HEK293 (cell line): ENCODE results near the gene FAM234A.

Source experiments
- CTCF ChIP-seq: fragments of 450-650 bp; formaldehyde crosslinking; IDR thresholded peaks from 2 replicates; pipeline ENCODE4 v1.5.1; 2016; ENCODE audit warnings: missing biosample characterization, missing genetic modification characterization
- MZF1 ChIP-seq: fragments of 450-650 bp; formaldehyde crosslinking; IDR thresholded peaks from 2 replicates; pipeline ENCODE4 v1.5.1; 2017; ENCODE audit warnings: missing biosample characterization, missing genetic modification characterization, borderline replicate concordance
- SP2 ChIP-seq: fragments of 450-650 bp; formaldehyde crosslinking; IDR thresholded peaks from 2 replicates; pipeline ENCODE4 v1.5.1; 2016; ENCODE audit warnings: missing biosample characterization, missing genetic modification characterization
- ZBTB10 ChIP-seq: fragments of 450-650 bp; formaldehyde crosslinking; IDR thresholded peaks from 2 replicates; pipeline ENCODE4 v1.5.1; 2016; ENCODE audit warnings: missing biosample characterization, missing genetic modification characterization
- ZNF580 ChIP-seq: fragments of 450-650 bp; formaldehyde crosslinking; IDR thresholded peaks from 2 replicates; pipeline ENCODE4 v1.5.1; 2016; ENCODE audit warnings: missing biosample characterization, missing genetic modification characterization
- ZSCAN18 ChIP-seq: fragments of 450-650 bp; formaldehyde crosslinking; IDR thresholded peaks from 2 replicates; pipeline ENCODE4 v1.5.1; 2016; ENCODE audit warnings: missing biosample characterization, missing genetic modification characterization

DNA sequence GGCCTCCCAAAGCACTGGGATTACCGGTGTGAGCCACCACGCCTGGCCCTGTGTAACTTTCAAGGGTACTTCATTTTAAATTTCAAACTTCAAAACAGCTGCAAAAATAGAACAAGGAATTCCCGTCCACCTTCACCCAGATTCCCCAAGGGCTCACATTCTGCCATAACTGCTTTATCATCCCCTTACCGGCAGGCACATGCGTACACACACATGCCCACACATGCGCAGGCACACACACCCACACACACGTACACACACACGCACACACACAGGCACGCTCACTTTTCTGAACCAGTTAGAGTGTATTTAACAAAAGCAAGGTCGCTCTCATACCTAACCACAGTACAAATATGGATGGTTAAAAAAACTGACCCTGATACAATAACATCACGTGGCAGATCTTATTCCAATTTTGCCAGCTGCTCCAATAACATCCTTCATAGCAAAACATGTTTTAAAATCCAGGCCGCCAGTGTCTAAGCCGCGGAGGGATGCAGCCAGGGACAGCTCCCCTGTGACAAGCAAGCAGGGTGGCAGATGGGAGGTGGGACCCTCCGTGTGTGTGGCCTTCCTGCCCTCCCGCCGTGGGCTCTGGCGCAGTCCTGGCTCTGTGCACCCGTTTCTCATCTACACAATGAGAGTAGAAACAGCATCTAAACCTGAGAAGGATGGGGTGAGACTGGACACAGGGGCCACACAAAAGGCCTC lies 71.5 kb downstream of the FAM234A start:
- TF ChIP-seq SP2 (tag by site-specific recombination) (no peak), ZSCAN18 (no peak), ZBTB10 (tag by site-specific recombination) (no peak), CTCF (tag by site-specific recombination) (no peak), MZF1 (tag by site-specific recombination) (no peak), ZNF580 (tag by site-specific recombination) (no peak)
